K562 (cell line): Measurements from ENCODE around the gene ARL13B. TPM values are rescaled to one million over a fixed set of nuclear protein-coding genes. Genes with fewer than 3 reads are reported as not detected.

ENCODE experiments used
- GTF2F1 ChIP-seq: IDR thresholded peaks from 2 replicates; pipeline ENCODE4 v1.6.1; 2011; ENCODE audit warnings: low read depth, low read length, improper control_type of control experiment
- HDAC3 ChIP-seq: fragments of 450-650 bp; IDR thresholded peaks from 2 replicates; pipeline ENCODE4 v1.6.1; 2018; ENCODE audit warnings: borderline replicate concordance, mild to moderate bottlenecking, moderate library complexity; ENCODE audit not compliant: partially characterized antibody
- HNRNPK ChIP-seq: fragments of 200-400 bp; formaldehyde crosslinking; IDR thresholded peaks from one replicate; pipeline ENCODE4 v1.6.1; 2018; ENCODE audit warnings: mild to moderate bottlenecking, low read depth, low read length; ENCODE audit not compliant: poor library complexity, severe bottlenecking
- HNRNPLL ChIP-seq: fragments of 200-400 bp; formaldehyde crosslinking; IDR thresholded peaks from 2 replicates; pipeline ENCODE4 v1.6.1; 2017; ENCODE audit warnings: low read length, low read depth, mild to moderate bottlenecking; ENCODE audit not compliant: poor library complexity, severe bottlenecking
- PKNOX1 ChIP-seq: fragments of 450-650 bp; IDR thresholded peaks from 2 replicates; pipeline ENCODE4 v1.6.1; 2016
- RBBP5 ChIP-seq: fragments of 200-600 bp; sonication (generic); IDR thresholded peaks from 2 replicates; pipeline ENCODE4 v1.6.1; 2012; ENCODE audit warnings: borderline replicate concordance, mild to moderate bottlenecking, low read length, control low read depth, inconsistent platforms; ENCODE audit not compliant: insufficient read depth, poor library complexity, severe bottlenecking
- SIN3B ChIP-seq: fragments of 450-650 bp; IDR thresholded peaks from 2 replicates; pipeline ENCODE4 v1.6.1; 2017; ENCODE audit warnings: low read depth, mild to moderate bottlenecking, moderate library complexity
- WHSC1 ChIP-seq: IDR thresholded peaks from one replicate; pipeline ENCODE4 v1.6.1; 2012; ENCODE audit warnings: low read length, control low read depth, inconsistent platforms
- ZBTB34 ChIP-seq: fragments of 250-450 bp; sonication (Bioruptor Pico); IDR thresholded peaks from 2 replicates; pipeline ENCODE4 v1.8.0; 2021; ENCODE audit warnings: mild to moderate bottlenecking, moderate library complexity
- ZNF589 ChIP-seq: fragments of 200-800 bp; sonication (Bioruptor generic); IDR thresholded peaks from 2 replicates; pipeline ENCODE4 v1.6.1; 2016; ENCODE audit warnings: low read depth, missing genetic modification characterization, missing compliant biosample characterization
- polyA plus RNA-seq, 8 experiments: library from polyadenylated mRNA; depleted of rRNA in 4 of 8; stranded (reverse) in 5 of 8; unstranded in 3 of 8; fragments of >200 nt; fragmentation: Nextera tagmentation in 2 of 8; fragmentation: Illumina TruSeq in 1 of 8; extraction: Ambion mirVana in 2 of 8; extraction: Trizol in 1 of 8; gene quantifications; 2 replicates each; pipeline versions ENCODE4 v1.2.1 to v1.2.3, GENCODE V29; 2011 to 2014; ENCODE audit warnings: inconsistent platforms in 1 of 8, missing spikeins in 1 of 8
- total RNA-seq, 7 experiments: library from RNA; depleted of rRNA in 6 of 7; stranded (reverse); fragments of >200 nt in 6 of 7; fragmentation: Illumina TruSeq in 2 of 7; extraction: Trizol in 2 of 7; gene quantifications; 2 replicates each; pipeline versions ENCODE4 v1.2.1 to v1.2.3, GENCODE V29; 2011 to 2021; ENCODE audit warnings: low replicate concordance in 1 of 7
- TF ChIP-seq, protein P1 (sequence below), 2 experiments: fragments of 450-650 bp; formaldehyde crosslinking in 1 of 2; IDR thresholded peaks; 2 replicates each; pipeline versions ENCODE4 v1.4.0 to v1.6.1; 2014 to 2020; ENCODE audit warnings: mild to moderate bottlenecking in 2 of 2, borderline replicate concordance in 1 of 2, low read depth in 1 of 2
- TF ChIP-seq, protein P2 (sequence below): sonication (generic); formaldehyde crosslinking; IDR thresholded peaks from 2 replicates; pipeline ENCODE4 v1.8.1; 2023; ENCODE audit warnings: mild to moderate bottlenecking, missing genetic modification reagents

Gene ARL13B
- total and polyA plus RNA-seq, 9 of the 15 experiments (the other 6 are each of a cell fraction or from before 2014, with no cell fraction given) = 4.1 to 16.9 (median 12.2) TPM

GRCh38 chr3:93979850-93980676 lies at the start of gene ARL13B (continued):
- TF ChIP-seq, protein P1, sequence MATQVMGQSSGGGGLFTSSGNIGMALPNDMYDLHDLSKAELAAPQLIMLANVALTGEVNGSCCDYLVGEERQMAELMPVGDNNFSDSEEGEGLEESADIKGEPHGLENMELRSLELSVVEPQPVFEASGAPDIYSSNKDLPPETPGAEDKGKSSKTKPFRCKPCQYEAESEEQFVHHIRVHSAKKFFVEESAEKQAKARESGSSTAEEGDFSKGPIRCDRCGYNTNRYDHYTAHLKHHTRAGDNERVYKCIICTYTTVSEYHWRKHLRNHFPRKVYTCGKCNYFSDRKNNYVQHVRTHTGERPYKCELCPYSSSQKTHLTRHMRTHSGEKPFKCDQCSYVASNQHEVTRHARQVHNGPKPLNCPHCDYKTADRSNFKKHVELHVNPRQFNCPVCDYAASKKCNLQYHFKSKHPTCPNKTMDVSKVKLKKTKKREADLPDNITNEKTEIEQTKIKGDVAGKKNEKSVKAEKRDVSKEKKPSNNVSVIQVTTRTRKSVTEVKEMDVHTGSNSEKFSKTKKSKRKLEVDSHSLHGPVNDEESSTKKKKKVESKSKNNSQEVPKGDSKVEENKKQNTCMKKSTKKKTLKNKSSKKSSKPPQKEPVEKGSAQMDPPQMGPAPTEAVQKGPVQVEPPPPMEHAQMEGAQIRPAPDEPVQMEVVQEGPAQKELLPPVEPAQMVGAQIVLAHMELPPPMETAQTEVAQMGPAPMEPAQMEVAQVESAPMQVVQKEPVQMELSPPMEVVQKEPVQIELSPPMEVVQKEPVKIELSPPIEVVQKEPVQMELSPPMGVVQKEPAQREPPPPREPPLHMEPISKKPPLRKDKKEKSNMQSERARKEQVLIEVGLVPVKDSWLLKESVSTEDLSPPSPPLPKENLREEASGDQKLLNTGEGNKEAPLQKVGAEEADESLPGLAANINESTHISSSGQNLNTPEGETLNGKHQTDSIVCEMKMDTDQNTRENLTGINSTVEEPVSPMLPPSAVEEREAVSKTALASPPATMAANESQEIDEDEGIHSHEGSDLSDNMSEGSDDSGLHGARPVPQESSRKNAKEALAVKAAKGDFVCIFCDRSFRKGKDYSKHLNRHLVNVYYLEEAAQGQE (IDR thresholded peaks at IDR 0.05; ENCODE audit: borderline replicate concordance) = no peak
- TF ChIP-seq, protein P1 (CRISPR knock-in tag; IDR thresholded peaks at IDR 0.05; ENCODE audit: low read depth) = no peak
- TF ChIP-seq PKNOX1 (peak; percentile 29; the same call in 1 of the 2 replicates), GTF2F1 (no peak), HDAC3 (no peak), RBBP5 (peak; percentile 72), SIN3B (peak; percentile 61; the same call in 1 of the 2 replicates), HNRNPK (no peak), WHSC1 (no peak), ZBTB34 (CRISPR knock-in tag) (no peak), ZNF589 (CRISPR knock-in tag) (no peak), HNRNPLL (peak; percentile 33)
- TF ChIP-seq, protein P2, sequence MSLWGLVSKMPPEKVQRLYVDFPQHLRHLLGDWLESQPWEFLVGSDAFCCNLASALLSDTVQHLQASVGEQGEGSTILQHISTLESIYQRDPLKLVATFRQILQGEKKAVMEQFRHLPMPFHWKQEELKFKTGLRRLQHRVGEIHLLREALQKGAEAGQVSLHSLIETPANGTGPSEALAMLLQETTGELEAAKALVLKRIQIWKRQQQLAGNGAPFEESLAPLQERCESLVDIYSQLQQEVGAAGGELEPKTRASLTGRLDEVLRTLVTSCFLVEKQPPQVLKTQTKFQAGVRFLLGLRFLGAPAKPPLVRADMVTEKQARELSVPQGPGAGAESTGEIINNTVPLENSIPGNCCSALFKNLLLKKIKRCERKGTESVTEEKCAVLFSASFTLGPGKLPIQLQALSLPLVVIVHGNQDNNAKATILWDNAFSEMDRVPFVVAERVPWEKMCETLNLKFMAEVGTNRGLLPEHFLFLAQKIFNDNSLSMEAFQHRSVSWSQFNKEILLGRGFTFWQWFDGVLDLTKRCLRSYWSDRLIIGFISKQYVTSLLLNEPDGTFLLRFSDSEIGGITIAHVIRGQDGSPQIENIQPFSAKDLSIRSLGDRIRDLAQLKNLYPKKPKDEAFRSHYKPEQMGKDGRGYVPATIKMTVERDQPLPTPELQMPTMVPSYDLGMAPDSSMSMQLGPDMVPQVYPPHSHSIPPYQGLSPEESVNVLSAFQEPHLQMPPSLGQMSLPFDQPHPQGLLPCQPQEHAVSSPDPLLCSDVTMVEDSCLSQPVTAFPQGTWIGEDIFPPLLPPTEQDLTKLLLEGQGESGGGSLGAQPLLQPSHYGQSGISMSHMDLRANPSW = 0 out of 2 replicates have a peak, but pooled peaks have one; percentile 53
